Naive B cell (primary cell): ENCODE results near the gene TRAPPC2L. TPM values are rescaled to one million over a fixed set of nuclear protein-coding genes. Genes with fewer than 3 reads are reported as not detected.

Experiments
- ATAC-seq, 2 donors: fragments of 150-1000 bp; cut with Tn5 transposase; 2 replicates each; pipeline ENCODE4 v1.10.0; 2021; ENCODE audit warnings: low read depth in 2 of 2, mild to moderate bottlenecking in 2 of 2, moderate library complexity in 2 of 2
- DNase-seq: peaks from one replicate; pipeline ENCODE4 v3.0.0; 2022
- H3K27ac Mint-ChIP-seq, 6 donors: one replicate each; pipeline ENCODE4 v1.8.0; 2020 to 2022; ENCODE audit warnings: mild to moderate bottlenecking in 6 of 6, mixed read lengths in 6 of 6, moderate library complexity in 5 of 6, inconsistent platforms in 2 of 6
- H3K27me3 Mint-ChIP-seq, 3 donors: one replicate each; pipeline ENCODE4 v1.8.0; 2021 to 2022; ENCODE audit warnings: mixed read lengths in 3 of 3, mild to moderate bottlenecking in 1 of 3
- H3K36me3 Mint-ChIP-seq, 2 donors: one replicate each; pipeline ENCODE4 v1.8.0; 2020 to 2022; ENCODE audit warnings: mixed read lengths in 2 of 2, inconsistent platforms in 1 of 2, mild to moderate bottlenecking in 1 of 2
- H3K4me1 Mint-ChIP-seq, 3 donors: one replicate each; pipeline ENCODE4 v1.8.0; 2020 to 2022; ENCODE audit warnings: mixed read lengths in 3 of 3, inconsistent platforms in 1 of 3, mild to moderate bottlenecking in 1 of 3, moderate library complexity in 1 of 3
- H3K4me3 Mint-ChIP-seq, 8 donors: one replicate each; pipeline ENCODE4 v1.8.0; 2020 to 2022; ENCODE audit warnings: mild to moderate bottlenecking in 8 of 8, mixed read lengths in 8 of 8, moderate library complexity in 8 of 8, inconsistent platforms in 2 of 8
- H3K9me3 Mint-ChIP-seq, 7 donors: one replicate each; pipeline ENCODE4 v1.8.0; 2020 to 2022; ENCODE audit warnings: mixed read lengths in 7 of 7, mild to moderate bottlenecking in 5 of 7, inconsistent platforms in 2 of 7, moderate library complexity in 1 of 7
- polyA plus RNA-seq, 6 donors: library from polyadenylated mRNA; unstranded; fragments of 300-500 nt; fragmentation: Illumina TruSeq; gene quantifications; one replicate each; pipeline ENCODE4 v1.2.3, GENCODE V29; 2021; ENCODE audit warnings: low read depth in 6 of 6

TRAPPC2L gene
- polyA plus RNA-seq, 6 donors from 2014 or later, result 87.3 to 100 (median 90.9) TPM

DNA sequence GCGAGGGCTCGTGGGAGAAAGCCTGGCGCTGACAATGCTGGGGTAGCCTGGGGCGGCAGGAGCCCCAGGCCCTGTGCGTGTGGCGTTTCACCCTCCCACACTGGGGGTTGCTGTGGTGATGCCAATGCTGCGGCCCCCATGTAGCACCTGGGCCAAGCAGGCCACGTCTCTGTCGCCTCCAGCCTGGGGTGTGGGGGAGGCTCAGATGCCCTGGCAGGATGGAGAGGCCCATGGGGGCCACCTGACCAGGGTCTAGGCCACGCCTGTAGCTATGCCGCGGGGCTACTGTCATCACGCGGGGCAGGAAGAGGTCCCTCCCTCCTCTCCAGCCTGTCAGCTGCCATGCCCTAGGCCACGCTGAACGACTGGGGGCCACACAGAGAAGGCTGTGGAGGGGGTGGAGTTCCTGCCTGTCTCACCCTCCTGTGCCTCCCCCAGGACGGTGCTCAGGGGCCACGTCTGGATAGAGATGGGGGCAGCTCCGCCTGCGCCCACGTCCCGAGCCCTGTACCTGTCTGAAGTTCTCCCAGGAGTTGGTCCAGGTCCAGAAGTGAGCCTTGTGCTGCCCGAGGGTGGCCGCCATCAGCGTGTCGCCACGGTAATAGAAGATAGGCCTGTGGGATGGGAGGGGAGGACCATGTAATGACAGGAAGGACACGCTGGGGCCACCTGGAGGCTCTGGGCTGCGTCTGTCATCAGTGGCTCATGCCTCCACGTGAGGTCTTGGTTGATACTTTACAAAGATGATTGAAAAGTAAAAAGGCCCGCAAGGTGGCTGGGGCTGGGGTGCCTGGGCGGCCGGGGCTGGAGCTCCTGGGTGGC is 32.5 kb upstream of the TRAPPC2L start:
- H3K9me3 Mint-ChIP-seq, result no peaks in the 10 kb centered on the region
- no peak for ATAC-seq
- H3K27ac Mint-ChIP-seq, result no peak overlapping the region
- H3K4me1 Mint-ChIP-seq, result peaks cover 0 to 3% (median 0%) of the 10 kb centered on the region in 3 donors
- no peak for DNase-seq
- no peaks in the 10 kb centered on the region for H3K36me3 Mint-ChIP-seq
- H3K27me3 Mint-ChIP-seq, result no peaks in the 10 kb centered on the region
- H3K4me3 Mint-ChIP-seq, result no peak overlapping the region

DNA sequence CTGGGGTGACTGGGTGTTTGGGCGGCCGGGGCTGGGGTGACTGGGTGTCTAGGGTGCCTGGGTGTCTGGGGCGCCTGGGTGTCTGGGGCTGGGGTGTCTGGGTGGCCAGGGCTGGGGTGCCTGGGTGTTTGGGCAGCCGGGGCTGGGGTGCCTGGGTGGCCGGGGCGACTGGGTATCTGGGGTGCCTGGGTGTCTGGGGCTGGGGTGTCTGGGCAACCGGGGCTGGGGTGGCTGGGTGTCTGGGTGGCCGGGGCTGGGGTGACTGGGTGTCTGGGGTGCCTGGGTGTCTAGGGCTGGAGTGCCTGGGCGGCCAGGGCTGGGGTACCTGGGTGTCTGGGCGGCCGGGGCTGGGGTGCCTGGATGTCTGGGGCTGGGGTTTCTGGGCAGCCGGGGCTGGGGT is 31.8 kb upstream of the TRAPPC2L start:
- Mint-ChIP-seq H3K27ac (no peak overlapping the region), H3K27me3 (no peaks in the 10 kb centered on the region), H3K36me3 (no peaks in the 10 kb centered on the region), H3K9me3 (no peaks in the 10 kb centered on the region), H3K4me3 (no peak overlapping the region), H3K4me1 (peaks cover 0 to 3% (median 0%) of the 10 kb centered on the region in 3 donors)
- DNase-seq, result no peak
- ATAC-seq, result no peak

DNA sequence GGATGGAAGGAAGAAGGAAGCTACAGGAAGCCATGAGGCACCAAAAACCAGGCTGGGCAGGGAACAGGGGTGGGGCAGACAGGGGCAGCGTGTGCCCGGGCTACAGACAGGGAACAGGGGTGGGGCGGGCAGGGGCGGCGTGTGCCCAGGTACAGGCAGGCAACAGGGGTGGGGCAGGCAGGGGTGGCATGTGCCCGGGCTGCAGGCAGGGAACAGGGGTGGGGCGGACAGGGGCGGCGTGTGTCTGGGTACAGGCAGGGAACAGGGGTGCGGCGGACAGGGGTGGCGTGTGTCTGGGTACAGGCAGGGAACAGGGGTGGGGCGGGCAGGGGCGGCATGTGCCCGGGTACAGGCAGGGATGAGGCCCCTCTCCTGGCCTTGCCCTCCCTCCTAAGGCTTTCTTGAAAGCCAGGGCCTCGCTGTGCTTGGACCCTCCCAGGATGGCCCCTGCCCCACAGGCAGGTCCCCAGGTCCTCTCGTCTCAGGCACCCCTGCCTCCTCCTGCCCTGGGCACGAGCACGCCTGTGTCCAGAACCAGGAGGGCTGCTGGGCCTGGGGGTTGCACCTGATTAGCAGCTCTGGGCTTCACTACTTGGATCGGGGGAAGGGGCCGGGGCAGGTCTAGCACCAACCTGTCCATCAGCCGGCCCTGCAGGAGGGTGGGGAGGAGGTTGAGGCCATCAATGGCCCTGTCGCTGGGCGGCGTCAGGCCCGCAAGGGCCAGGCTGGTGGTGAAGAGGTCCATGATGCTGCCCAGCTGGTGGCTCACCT is 30.7 kb upstream of the TRAPPC2L start:
- peaks cover 0 to 3% (median 0%) of the 10 kb centered on the region in 3 donors for H3K4me1 Mint-ChIP-seq
- no peak overlapping the region for H3K4me3 Mint-ChIP-seq
- no peaks in the 10 kb centered on the region for H3K27me3 Mint-ChIP-seq
- no peak for DNase-seq
- no peak for ATAC-seq
- no peaks in the 10 kb centered on the region for H3K36me3 Mint-ChIP-seq
- no peak overlapping the region for H3K27ac Mint-ChIP-seq
- no peaks in the 10 kb centered on the region for H3K9me3 Mint-ChIP-seq

DNA sequence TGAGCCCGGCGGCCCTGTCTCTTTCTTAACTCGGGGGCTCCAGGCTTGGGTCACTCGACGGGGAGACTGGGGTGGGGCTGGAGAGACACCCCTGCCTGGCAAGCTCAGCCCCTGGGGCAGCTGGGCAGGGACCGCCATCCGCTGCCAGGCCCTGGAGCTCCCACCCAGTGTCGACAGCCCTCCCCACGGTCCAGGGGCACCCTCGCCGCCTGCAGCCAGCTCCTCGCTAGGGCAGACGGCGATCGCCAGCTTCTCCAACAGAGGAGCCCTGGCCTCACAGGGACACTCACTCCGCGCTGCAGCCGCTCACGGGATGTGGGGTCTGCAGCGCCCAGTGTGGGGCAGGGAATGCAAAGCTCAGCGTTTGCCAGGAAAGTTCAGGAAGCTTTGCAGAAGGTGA is 29.2 kb upstream of the TRAPPC2L start:
- Mint-ChIP-seq H3K4me1 (peaks cover 0 to 3% (median 0%) of the 10 kb centered on the region in 3 donors), H3K27me3 (no peaks in the 10 kb centered on the region), H3K4me3 (no peak overlapping the region), H3K27ac (no peak overlapping the region), H3K36me3 (no peaks in the 10 kb centered on the region), H3K9me3 (no peaks in the 10 kb centered on the region)
- DNase-seq, result no peak
- no peak for ATAC-seq

DNA sequence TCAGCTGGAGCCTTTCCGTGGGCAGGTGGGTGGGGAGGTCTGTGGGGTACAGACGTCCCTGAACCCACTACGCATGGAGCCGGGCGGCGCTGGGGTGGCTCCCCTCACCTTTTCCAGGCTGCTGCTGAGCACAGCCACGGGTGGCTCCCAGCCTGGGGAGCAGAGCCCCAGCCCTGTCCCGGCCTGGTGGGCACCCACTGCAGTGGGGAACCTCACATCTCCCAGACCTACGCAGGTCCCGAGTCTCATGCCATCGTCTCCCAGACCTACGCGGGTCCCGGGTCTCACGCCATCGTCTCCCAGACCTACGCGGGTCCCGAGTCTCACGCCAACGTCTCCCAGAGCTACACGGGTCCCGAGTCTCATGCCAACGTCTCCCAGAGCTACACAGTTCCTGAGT is 28.2 kb upstream of the TRAPPC2L start:
- H3K4me3 Mint-ChIP-seq, result peak overlapping the region in 1 of 8 donors; percentile 47
- H3K36me3 Mint-ChIP-seq, result no peaks in the 10 kb centered on the region
- no peak for DNase-seq
- no peak for ATAC-seq
- H3K27ac Mint-ChIP-seq, result no peak overlapping the region
- H3K27me3 Mint-ChIP-seq, result no peaks in the 10 kb centered on the region
- H3K9me3 Mint-ChIP-seq, result no peaks in the 10 kb centered on the region
- peaks cover 0 to 5% (median 3%) of the 10 kb centered on the region in 3 donors for H3K4me1 Mint-ChIP-seq

DNA sequence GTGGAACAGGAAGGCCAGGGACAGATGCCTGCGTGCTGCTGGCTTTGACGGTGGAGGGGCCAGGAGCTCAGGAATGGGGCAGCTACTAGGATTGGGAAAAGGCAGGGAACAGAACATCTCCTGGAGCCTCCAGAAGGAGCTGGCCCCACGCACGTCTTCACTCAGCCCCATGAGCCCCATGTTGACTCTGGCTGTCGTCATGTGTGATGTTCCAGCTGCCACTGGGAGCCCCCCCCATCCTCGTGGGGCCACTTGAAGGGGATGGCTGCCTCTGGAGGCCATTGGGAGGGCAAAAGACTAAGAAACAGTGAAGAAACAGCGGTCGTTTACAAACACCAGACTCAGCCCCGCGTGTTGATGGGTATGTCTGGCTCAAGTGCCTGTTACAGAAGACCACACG is 26.7 kb upstream of the TRAPPC2L start:
- Mint-ChIP-seq H3K36me3 (no peaks in the 10 kb centered on the region), H3K27ac (no peak overlapping the region), H3K27me3 (no peaks in the 10 kb centered on the region), H3K4me1 (peaks cover 0 to 5% (median 3%) of the 10 kb centered on the region in 3 donors), H3K9me3 (no peaks in the 10 kb centered on the region), H3K4me3 (no peak overlapping the region)
- ATAC-seq (no peak), DNase-seq (no peak)

DNA sequence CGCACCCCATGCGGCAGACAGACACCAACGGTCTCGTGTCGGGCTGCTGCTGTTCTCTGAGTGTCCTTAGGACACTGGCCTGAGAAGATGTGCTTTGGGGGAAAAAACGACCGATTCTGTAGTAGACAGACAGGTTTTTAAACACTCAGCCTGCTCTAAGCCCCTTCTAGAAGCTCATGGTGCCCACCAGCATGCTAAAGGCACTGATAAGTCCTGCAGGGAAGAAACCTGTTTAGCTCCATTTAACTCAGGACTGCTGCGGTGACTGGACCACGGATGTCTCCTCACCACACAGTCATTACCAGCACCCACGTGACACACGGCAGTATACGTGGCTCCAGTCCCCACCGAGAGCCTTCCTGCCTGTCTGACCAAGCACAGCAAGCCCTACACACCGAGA is 26.1 kb upstream of the TRAPPC2L start:
- Mint-ChIP-seq H3K4me1 (peaks cover 0 to 5% (median 2%) of the 10 kb centered on the region in 3 donors), H3K27ac (no peak overlapping the region), H3K27me3 (no peaks in the 10 kb centered on the region), H3K4me3 (no peak overlapping the region), H3K36me3 (no peaks in the 10 kb centered on the region), H3K9me3 (no peaks in the 10 kb centered on the region)
- ATAC-seq, result no peak
- DNase-seq, result no peak

DNA sequence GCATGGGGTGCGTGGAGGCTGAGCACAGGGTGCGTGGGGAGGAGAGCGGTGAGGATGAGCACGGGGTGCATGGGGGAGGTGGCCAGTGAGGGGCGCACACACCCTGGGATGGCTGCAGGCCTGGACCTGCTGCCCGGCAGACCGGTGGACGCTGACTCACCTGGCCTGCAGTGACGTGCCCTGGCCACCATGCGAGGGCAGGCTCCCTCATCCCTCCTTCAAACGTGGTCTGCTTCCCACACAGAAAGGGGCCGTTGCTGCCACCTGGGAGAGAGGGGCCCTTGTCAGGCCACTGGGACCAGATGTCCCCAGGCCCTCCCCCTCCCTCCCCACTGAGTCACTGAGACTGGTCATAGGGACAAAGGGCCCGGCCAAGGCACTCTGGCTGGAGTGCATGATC is 25.1 kb upstream of the TRAPPC2L start:
- DNase-seq, result no peak
- peaks cover 0 to 5% (median 0%) of the 10 kb centered on the region in 3 donors for H3K4me1 Mint-ChIP-seq

DNA sequence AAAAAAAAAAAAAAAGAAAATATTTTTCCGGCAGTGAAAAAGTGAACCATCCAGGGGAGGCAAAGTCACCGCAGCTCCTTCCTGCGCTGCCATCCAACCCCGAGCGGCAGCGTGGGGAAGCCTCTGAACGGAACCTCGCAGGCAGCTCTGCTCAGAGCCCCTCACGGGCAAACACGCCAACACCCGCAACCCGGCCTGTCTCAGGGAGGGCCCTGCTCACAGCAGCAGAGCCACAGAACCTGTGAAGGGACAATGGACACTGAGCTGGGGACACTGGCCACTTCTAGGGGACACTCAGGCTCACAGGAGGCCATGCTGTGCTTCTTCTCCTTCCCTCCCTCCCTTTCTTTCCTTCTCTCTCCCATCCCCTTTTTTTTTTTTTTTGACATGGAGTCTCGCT is 23.8 kb upstream of the TRAPPC2L start:
- Mint-ChIP-seq H3K4me1 (peaks cover 0 to 5% (median 0%) of the 10 kb centered on the region in 3 donors), H3K9me3 (no peaks in the 10 kb centered on the region), H3K27ac (peak overlapping the region in 1 of 6 donors; percentile 81), H3K36me3 (no peaks in the 10 kb centered on the region), H3K27me3 (no peaks in the 10 kb centered on the region), H3K4me3 (no peak overlapping the region)
- no peak for ATAC-seq
- DNase-seq, result no peak

More for the DNA sequence above, 25.1 kb upstream of the TRAPPC2L start:
- no peaks in the 10 kb centered on the region for H3K9me3 Mint-ChIP-seq
- no peak for ATAC-seq
- no peak overlapping the region for H3K4me3 Mint-ChIP-seq
- H3K27ac Mint-ChIP-seq, result no peak overlapping the region
- no peaks in the 10 kb centered on the region for H3K27me3 Mint-ChIP-seq
- no peaks in the 10 kb centered on the region for H3K36me3 Mint-ChIP-seq

DNA sequence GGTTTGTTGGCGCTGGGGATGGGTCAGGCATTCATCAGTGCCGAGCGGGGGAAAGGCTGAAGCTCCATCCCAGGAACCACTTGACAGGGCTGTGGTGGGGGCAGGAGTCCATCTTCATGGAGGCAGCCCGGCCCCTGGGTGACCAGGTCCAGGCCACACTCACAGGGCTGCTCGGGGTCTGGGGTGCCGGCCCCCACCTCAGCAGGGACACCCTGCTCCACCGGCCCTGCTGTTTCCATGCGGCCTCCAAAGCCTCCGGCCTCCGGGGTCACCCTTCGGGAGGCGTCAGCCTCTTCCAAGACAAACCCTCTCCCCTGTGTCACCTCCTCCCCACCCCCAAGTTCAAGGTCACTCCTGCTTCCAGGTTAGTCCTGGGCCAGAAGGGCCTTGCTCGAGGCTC is 22.3 kb upstream of the TRAPPC2L start:
- H3K4me3 Mint-ChIP-seq, result no peak overlapping the region
- ATAC-seq, result no peak
- H3K4me1 Mint-ChIP-seq, result peaks cover 0 to 5% (median 0%) of the 10 kb centered on the region in 3 donors

DNA sequence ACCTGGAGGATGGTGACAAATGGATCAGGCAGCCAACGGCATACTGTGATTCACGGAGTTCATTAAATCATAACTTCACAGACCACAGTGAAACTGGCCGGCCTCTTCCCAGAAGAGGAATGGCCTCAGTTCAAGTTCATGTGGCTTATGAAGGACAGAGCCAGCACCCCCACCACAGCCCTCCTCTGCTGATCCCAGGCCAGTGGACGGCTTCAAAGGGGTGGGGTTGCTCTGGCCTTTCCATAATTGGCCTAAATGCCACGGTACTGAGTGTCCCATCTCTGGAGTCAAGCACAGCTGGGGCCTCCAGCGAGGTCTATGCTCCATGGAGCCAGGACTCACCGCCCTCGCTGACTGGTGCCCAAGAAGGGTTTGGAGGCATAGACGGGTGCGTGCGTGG is 21.5 kb upstream of the TRAPPC2L start:
- Mint-ChIP-seq H3K4me1 (peaks cover 0 to 5% (median 0%) of the 10 kb centered on the region in 3 donors), H3K9me3 (no peaks in the 10 kb centered on the region), H3K27me3 (no peaks in the 10 kb centered on the region), H3K4me3 (no peak overlapping the region), H3K27ac (peak overlapping the region in 1 of 6 donors; percentile 81), H3K36me3 (no peaks in the 10 kb centered on the region)
- DNase-seq (no peak), ATAC-seq (no peak)

More for the DNA sequence above, 22.3 kb upstream of the TRAPPC2L start:
- DNase-seq, result no peak
- no peak overlapping the region for H3K27ac Mint-ChIP-seq
- H3K36me3 Mint-ChIP-seq, result no peaks in the 10 kb centered on the region
- H3K9me3 Mint-ChIP-seq, result no peaks in the 10 kb centered on the region
- no peaks in the 10 kb centered on the region for H3K27me3 Mint-ChIP-seq

DNA sequence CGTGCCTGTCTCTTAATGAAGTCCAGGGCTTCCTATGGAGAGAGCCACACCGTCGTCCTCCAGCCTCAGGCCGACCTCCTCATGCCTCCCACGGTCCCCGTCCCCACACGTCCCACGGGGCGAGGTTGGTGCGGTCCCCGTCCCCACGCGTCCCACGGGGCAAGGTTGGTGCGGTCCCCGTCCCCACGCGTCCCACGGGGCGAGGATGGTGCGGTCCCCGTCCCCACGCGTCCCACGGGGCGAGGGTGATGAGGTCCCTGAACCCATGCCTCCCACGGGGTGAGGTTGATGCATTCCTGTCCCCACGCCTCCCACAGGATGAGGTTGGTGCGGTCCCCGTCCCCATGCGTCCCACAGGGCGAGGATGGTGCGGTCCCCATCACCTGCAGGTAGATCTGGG is 21.1 kb upstream of the TRAPPC2L start:
- Mint-ChIP-seq H3K27ac (peak overlapping the region in 1 of 6 donors; percentile 81), H3K27me3 (no peaks in the 10 kb centered on the region), H3K4me3 (no peak overlapping the region), H3K4me1 (peaks cover 0 to 5% (median 0%) of the 10 kb centered on the region in 3 donors), H3K9me3 (no peaks in the 10 kb centered on the region), H3K36me3 (no peaks in the 10 kb centered on the region)
- DNase-seq (no peak), ATAC-seq (no peak)

DNA sequence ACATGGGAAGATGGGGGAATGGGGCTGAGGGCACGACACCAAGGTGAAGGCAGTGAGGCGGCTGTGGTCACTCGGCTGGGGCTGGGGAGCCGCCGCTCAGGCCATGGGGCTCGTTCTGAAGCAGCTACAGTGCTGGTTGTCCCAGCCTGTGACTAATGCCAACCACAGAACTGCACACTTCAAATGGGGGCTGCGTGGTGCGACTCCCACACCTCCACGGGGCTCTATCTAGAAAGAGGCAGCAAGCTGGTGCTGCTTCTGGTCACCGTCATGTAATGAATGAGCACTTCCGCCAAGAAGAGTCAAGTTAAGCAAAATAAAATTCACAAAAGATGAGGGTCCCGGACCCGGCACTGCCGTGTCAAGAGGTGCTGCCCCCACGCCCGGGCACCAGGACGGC is 20.1 kb upstream of the TRAPPC2L start:
- no peaks in the 10 kb centered on the region for H3K27me3 Mint-ChIP-seq
- no peak overlapping the region for H3K4me3 Mint-ChIP-seq
- peaks cover 0 to 5% (median 0%) of the 10 kb centered on the region in 3 donors for H3K4me1 Mint-ChIP-seq
- no peaks in the 10 kb centered on the region for H3K9me3 Mint-ChIP-seq
- no peaks in the 10 kb centered on the region for H3K36me3 Mint-ChIP-seq
- no peak overlapping the region for H3K27ac Mint-ChIP-seq
- DNase-seq (no peak), ATAC-seq (no peak)

DNA sequence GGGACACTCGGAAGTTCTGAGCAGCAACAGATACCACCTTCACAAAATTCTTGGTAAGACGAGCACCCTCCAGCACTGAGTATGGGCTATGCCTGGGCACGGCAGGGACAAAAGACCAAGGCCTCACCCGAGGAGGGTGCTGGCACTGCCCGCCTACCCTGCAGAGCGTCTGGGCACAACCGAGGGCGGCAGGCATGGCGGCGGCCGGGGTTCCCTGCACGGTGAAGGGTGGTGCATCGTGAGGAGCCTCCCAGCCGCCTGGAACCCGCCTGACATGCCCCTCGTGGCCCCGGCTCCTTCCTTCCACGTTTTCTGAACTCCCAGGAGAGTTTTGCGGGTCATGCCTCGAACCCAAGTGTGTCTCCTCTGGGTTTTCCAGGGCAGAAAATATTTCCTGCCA is 19.1 kb upstream of the TRAPPC2L start:
- Mint-ChIP-seq H3K27ac (no peak overlapping the region), H3K27me3 (no peaks in the 10 kb centered on the region)
- ATAC-seq, result no peak

More for the DNA sequence above, 19.1 kb upstream of the TRAPPC2L start:
- Mint-ChIP-seq H3K4me1 (peaks cover 0 to 5% (median 0%) of the 10 kb centered on the region in 3 donors), H3K9me3 (no peaks in the 10 kb centered on the region), H3K4me3 (no peak overlapping the region), H3K36me3 (no peaks in the 10 kb centered on the region)
- no peak for DNase-seq
